Ishikawa (cell line): Measurements from ENCODE around the gene SPON2.

Source experiments
- CEBPB ChIP-seq: IDR thresholded peaks from 2 replicates; pipeline ENCODE4 v1.6.1; 2012
- CREB1 ChIP-seq: IDR thresholded peaks from 2 replicates; pipeline ENCODE4 v1.6.1; 2012; ENCODE audit warnings: low read depth
- EGR1 ChIP-seq: IDR thresholded peaks from 2 replicates; pipeline ENCODE4 v1.6.1; 2012
- EP300 ChIP-seq: IDR thresholded peaks from 2 replicates; pipeline ENCODE4 v1.6.1; 2012; ENCODE audit warnings: borderline replicate concordance
- FOXM1 ChIP-seq: IDR thresholded peaks from 2 replicates; pipeline ENCODE4 v1.6.1; 2012; ENCODE audit warnings: low read depth, borderline replicate concordance
- MAX ChIP-seq: IDR thresholded peaks from 2 replicates; pipeline ENCODE4 v1.6.1; 2012
- NFIC ChIP-seq: IDR thresholded peaks from 2 replicates; pipeline ENCODE4 v1.6.1; 2012
- RAD21 ChIP-seq: IDR thresholded peaks from 2 replicates; pipeline ENCODE4 v1.6.1; 2012; ENCODE audit warnings: low read depth
- REST ChIP-seq: IDR thresholded peaks from 2 replicates; pipeline ENCODE4 v1.6.1; 2012; ENCODE audit warnings: low read depth, mild to moderate bottlenecking
- TAF1 ChIP-seq: IDR thresholded peaks from 2 replicates; pipeline ENCODE4 v1.6.1; 2012; ENCODE audit warnings: low read depth, mild to moderate bottlenecking
- TCF12 ChIP-seq: IDR thresholded peaks from 2 replicates; pipeline ENCODE4 v1.6.1; 2012; ENCODE audit warnings: low read depth
- TEAD4 ChIP-seq: IDR thresholded peaks from 2 replicates; pipeline ENCODE4 v1.6.1; 2012
- YY1 ChIP-seq: IDR thresholded peaks from 2 replicates; pipeline ENCODE4 v1.6.1; 2012; ENCODE audit warnings: low read depth
- ZBTB7A ChIP-seq: IDR thresholded peaks from 2 replicates; pipeline ENCODE4 v1.6.1; 2012; ENCODE audit warnings: low read depth
- TF ChIP-seq, protein P1 (sequence below): IDR thresholded peaks from 2 replicates; pipeline ENCODE4 v1.6.1; 2012

The SPON2 gene

DNA sequence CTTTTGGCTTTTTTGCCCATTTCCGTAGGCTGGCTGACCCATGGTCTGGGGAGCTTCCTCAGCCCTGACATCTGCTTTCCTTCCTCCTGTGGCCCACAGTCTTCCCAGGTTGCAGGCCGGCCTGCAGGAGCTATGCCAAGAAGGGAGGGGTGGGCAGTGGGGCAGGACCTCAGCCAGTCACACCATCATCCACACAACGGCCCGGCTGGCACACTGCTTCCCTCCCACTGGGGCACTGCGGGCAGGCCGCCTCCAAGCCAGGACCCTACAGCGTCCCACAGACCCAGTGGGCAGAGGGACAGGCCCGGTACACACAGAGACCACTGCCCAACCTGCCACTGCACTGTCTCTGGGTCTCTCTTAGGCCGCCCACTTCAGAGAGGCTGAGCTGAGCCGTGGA, 38.6 kb upstream of the SPON2 start:
- TF ChIP-seq CREB1: no peak
- no peak for TF ChIP-seq YY1
- TF ChIP-seq EGR1: no peak
- TF ChIP-seq, protein P1, sequence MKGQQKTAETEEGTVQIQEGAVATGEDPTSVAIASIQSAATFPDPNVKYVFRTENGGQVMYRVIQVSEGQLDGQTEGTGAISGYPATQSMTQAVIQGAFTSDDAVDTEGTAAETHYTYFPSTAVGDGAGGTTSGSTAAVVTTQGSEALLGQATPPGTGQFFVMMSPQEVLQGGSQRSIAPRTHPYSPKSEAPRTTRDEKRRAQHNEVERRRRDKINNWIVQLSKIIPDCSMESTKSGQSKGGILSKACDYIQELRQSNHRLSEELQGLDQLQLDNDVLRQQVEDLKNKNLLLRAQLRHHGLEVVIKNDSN: no peak

- TF ChIP-seq FOXM1 (no peak), EGR1 (no peak), YY1 (no peak), RAD21 (no peak)
Measured at GRCh38 chr4:1210241-1210841, 38.0 kb upstream of the SPON2 start.

DNA sequence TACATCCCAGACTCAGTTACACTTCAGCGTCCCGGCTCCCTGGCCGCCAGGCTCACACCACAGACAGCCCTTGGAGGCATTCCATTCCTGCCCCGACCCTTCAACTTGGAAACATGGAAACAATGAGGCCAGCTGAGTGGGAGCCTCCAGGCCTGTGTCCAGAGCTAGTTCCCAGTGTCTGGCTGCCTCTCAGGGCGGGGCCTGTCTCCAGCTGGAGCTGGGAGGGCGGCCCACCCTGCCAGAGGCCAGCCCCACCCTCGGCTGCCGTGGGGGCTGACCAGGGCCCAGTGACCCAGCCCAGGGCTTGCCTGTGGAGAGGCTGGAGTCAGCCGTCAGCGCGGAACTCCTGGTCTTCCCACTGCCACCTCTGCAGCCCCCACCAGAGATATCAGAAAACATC, 37.4 kb upstream of the SPON2 start:
- TF ChIP-seq CEBPB: no peak
- no peak for TF ChIP-seq TCF12
- TF ChIP-seq NFIC: no peak
- no peak for TF ChIP-seq YY1
- TF ChIP-seq EGR1: no peak
- no peak for TF ChIP-seq FOXM1
- no peak for TF ChIP-seq EP300
- TF ChIP-seq, protein P1: no peak
- no peak for TF ChIP-seq ZBTB7A
- no peak for TF ChIP-seq TEAD4

- no peak for TF ChIP-seq RAD21
- no peak for TF ChIP-seq ZBTB7A
- no peak for TF ChIP-seq MAX
- TF ChIP-seq TEAD4: no peak
- TF ChIP-seq TCF12: no peak
- TF ChIP-seq, protein P1: no peak
- no peak for TF ChIP-seq NFIC
- TF ChIP-seq CREB1: no peak
- TF ChIP-seq TAF1: no peak
- no peak for TF ChIP-seq EP300
- TF ChIP-seq REST: no peak
- no peak for TF ChIP-seq EGR1
- TF ChIP-seq YY1: no peak
- no peak for TF ChIP-seq CEBPB
- no peak for TF ChIP-seq FOXM1
Measured at GRCh38 chr4:1208970-1209704, 36.8 kb upstream of the SPON2 start.

DNA sequence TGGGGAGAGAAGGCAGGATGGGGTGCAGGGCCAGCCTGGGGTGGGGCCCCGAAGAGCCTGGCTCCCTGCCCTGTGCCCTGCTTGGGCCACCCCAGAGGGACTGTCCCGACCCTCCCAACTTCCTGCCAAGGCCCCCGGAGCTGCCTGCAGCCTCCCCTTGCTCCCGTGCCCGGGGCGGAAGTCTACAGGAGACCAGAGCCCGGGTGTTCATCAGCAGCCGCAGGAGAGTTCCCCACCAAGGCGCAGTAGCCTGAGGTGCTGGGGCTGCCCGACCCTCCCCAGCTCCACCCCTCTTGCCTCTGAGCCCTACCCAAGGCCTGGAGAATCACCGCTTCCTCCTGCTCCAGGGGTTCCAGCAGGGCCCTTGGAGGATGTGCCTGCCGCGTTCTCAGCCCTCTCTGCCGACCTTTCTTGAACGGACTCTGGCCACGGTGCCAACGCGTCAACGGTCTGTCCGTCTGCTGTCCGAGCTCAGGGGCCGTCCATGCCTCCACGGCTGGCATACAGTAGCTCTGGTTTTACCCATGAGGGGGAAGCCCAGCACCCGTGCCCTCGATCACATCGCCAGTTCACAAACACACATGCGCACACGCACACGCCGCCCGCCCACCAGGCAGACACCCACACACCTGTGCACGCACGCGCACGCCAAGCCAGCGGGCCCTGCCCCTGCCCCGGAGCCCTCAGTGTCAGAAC, 36.0 kb upstream of the SPON2 start:
- TF ChIP-seq NFIC (no peak), EP300 (no peak), MAX (no peak), CREB1 (no peak), YY1 (no peak), FOXM1 (no peak), ZBTB7A (no peak), TCF12 (no peak), TAF1 (no peak), REST (no peak), RAD21 (no peak), CEBPB (no peak), EGR1 (no peak), TEAD4 (no peak)
- TF ChIP-seq, protein P1: no peak
